Right cardiac atrium (tissue), 5 donors: ENCODE results near the gene CDH22. TPM values are rescaled to one million over a fixed set of nuclear protein-coding genes. Genes with fewer than 3 reads are reported as not detected.
A peak's percentile ranks its signal among the peaks of the same experiment; 100 is the strongest.

Source experiments
- ATAC-seq, 2 donors: fragments of 200-7000 bp; cut with Tn5 transposase; one replicate each; pipeline versions ENCODE4 v1.8.0 to v1.9.1; 2020; ENCODE audit warnings: moderate library complexity in 2 of 2, mild to moderate bottlenecking in 1 of 2
- DNase-seq, 3 donors: peaks; one replicate each; pipeline ENCODE4 v3.0.0-alpha.2; 2020
- H3K27ac ChIP-seq: one replicate; pipeline ENCODE4 v1.5.1; 2013; ENCODE audit warnings: mild to moderate bottlenecking, low read length, control low read depth, moderate library complexity
- H3K27me3 ChIP-seq: one replicate; pipeline ENCODE4 v1.6.1; 2013; ENCODE audit not compliant: control insufficient read depth, insufficient read depth
- H3K4me1 ChIP-seq: one replicate; pipeline ENCODE4 v1.6.1; 2013; ENCODE audit warnings: low read length; ENCODE audit not compliant: control insufficient read depth, insufficient read depth
- H3K4me3 ChIP-seq: one replicate; pipeline ENCODE4 v1.5.1; 2013; ENCODE audit warnings: low read length, control low read depth
- H3K9me3 ChIP-seq: one replicate; pipeline ENCODE4 v1.6.1; 2013; ENCODE audit warnings: low read length; ENCODE audit not compliant: control insufficient read depth
- WGBS: extraction: QIAGEN DNeasy Blood & Tissue Kit; methylation state at CpG from one replicate; pipeline ENCODE4 v1.1.7; 2013; 5-methylcytosine and 5-hydroxymethylcytosine counted together
- intact Hi-C, 4 donors: fragments of 100-400 bp; cut with DNase I; formaldehyde crosslinking; loops; one replicate each; pipeline versions ENCODE4 v1.11.0 to v1.14.0; 2022 to 2023
- polyA plus RNA-seq: library from polyadenylated mRNA; stranded (reverse); fragments of 200-250 nt; gene quantifications from one replicate; pipeline ENCODE4 v1.2.3, GENCODE V29; 2013
- total RNA-seq, 4 donors: library from RNA; stranded (reverse); fragmentation: NEBNext Ultra II Directional; extraction: Animal tissue kit (Norgen Biotek cat#: 25700); gene quantifications; one replicate each; pipeline ENCODE4 v1.2.1, GENCODE V29; 2021
- donor health status: healthy with polysubstance abuse.
- donor health status: DM: no; HTN: yes; CAD: no.
- donor health status: DM: no; HTN: no; CAD: no.
- donor health status: DM: no; HTN: yes; CAD: no; lungs with severe emphysema.
- donor health status: DM: yes; HTN: yes; CAD: no.

Gene CDH22
- total and polyA plus RNA-seq, 5 donors: 1.6 to 7.0 (median 4.0) TPM

GRCh38 chr20:46135856-46136633 lies 172.3 kb downstream of the CDH22 start:
- WGBS: 42% methylated on average over 12 of the region's 12 CpGs
- Histone ChIP-seq H3K4me3 (no peak overlapping the region), H3K27me3 (no peaks in the 10 kb centered on the region), H3K4me1 (no peaks in the 10 kb centered on the region), H3K27ac (no peak overlapping the region), H3K9me3 (no peaks in the 10 kb centered on the region)
- no peak for DNase-seq
- ATAC-seq: no peak
- intact Hi-C loops: loop anchor here in 1 of 4 donors (5.0 kb wide), 1 partner anchor 171 kb away; the partner anchor contains the start of gene CDH22

GRCh38 chr20:46134716-46135115 lies 173.6 kb downstream of the CDH22 start:
- intact Hi-C loops: loop anchor here in 3 of 4 donors (5.0 kb wide), 3 partner anchors 173 to 213 kb away; partner anchors contain the start of gene CDH22 (in 2 of the 3)
- WGBS: 78% methylated on average over 7 of the region's 7 CpGs
- Histone ChIP-seq H3K27me3 (no peaks in the 10 kb centered on the region), H3K27ac (no peak overlapping the region), H3K4me3 (no peak overlapping the region), H3K4me1 (no peaks in the 10 kb centered on the region), H3K9me3 (no peaks in the 10 kb centered on the region)
- ATAC-seq (no peak), DNase-seq (no peak)

DNA sequence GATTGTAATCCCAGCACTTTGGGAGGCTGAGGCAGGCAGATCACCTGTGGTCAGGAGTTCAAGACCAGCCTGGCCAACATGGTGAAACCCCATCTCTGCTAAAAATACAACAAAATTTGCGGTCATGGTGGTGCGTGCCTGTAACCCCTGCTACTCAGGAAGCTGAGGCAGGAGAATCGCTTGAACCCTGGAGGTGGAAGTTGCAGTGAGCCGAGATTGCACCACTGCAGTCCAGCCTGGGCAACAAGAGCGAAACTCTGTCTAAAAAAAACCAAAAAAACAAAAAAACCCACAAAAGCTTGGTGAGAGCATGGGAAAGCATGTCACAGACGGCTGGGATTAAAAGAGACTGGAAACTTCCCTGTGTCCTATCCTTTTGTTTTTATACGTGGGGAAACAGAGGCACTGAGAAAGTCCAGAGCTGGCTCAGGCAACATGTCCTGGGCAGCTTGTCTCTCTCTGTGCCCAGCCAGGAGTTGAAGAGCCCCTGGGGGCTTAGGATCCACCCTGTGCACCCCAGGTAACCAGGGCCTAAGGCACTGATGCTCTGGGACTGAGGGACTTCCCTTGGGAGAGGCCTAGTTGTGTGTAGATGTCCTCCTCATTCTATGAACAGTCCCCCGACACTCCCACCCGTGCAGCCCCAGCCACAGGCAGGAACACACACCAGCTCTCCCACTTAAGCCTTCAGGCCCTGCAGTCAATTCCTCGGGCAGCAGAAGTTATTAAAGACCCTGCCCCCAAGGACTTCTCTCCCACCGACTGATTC lies 174.2 kb downstream of the CDH22 start:
- DNase-seq (no peak), ATAC-seq (no peak)
- Histone ChIP-seq H3K4me1 (no peaks in the 10 kb centered on the region), H3K9me3 (no peaks in the 10 kb centered on the region), H3K4me3 (no peak overlapping the region), H3K27ac (no peak overlapping the region), H3K27me3 (no peaks in the 10 kb centered on the region)
- 70% methylated on average over 11 of the region's 11 CpGs for WGBS
- intact Hi-C loops: loop anchor here (2.0 to 5.0 kb wide), 4 partner anchors 173 to 215 kb away; partner anchors contain the start of gene CDH22 (in 1 of the 4)

- intact Hi-C loops: loop anchor here (2.0 to 5.0 kb wide), 4 partner anchors 175 to 216 kb away; partner anchors contain the start of gene CDH22 (in 1 of the 4)
- H3K4me1 ChIP-seq: no peaks in the 10 kb centered on the region
- 13% methylated on average over 17 of the region's 17 CpGs for WGBS
- peak; percentile 84 to 87 for ATAC-seq
- no peak overlapping the region for H3K4me3 ChIP-seq
- H3K9me3 ChIP-seq: no peaks in the 10 kb centered on the region
- H3K27ac ChIP-seq: no peak overlapping the region
- DNase-seq: peak; percentile 76 to 90 (median 89)
- no peaks in the 10 kb centered on the region for H3K27me3 ChIP-seq
Measured at GRCh38 chr20:46132705-46133120, 175.6 kb downstream of the CDH22 start.

- DNase-seq: no peak
- Histone ChIP-seq H3K4me1 (no peaks in the 10 kb centered on the region), H3K27me3 (no peaks in the 10 kb centered on the region), H3K4me3 (no peak overlapping the region), H3K27ac (no peak overlapping the region), H3K9me3 (no peaks in the 10 kb centered on the region)
- intact Hi-C loops: loop anchor here in 2 of 4 donors (5.0 kb wide), 3 partner anchors 176 to 216 kb away; partner anchors contain the start of gene CDH22 (in 1 of the 2)
- WGBS: 28% methylated on average over 6 of the region's 6 CpGs
- ATAC-seq: peak in 1 of 2 donors; percentile 50
Measured at GRCh38 chr20:46131396-46131795, 176.9 kb downstream of the CDH22 start.

- Histone ChIP-seq H3K9me3 (no peaks in the 10 kb centered on the region), H3K4me3 (no peak overlapping the region), H3K27me3 (no peaks in the 10 kb centered on the region), H3K4me1 (no peaks in the 10 kb centered on the region), H3K27ac (no peak overlapping the region)
- intact Hi-C loops: loop anchor here in 2 of 4 donors (5.0 kb wide), 3 partner anchors 177 to 217 kb away; partner anchors contain the start of gene CDH22 (in 1 of the 2)
- no peak for ATAC-seq
- no peak for DNase-seq
- 51% methylated on average over 4 of the region's 4 CpGs for WGBS
Measured at GRCh38 chr20:46130534-46130933, 177.8 kb downstream of the CDH22 start.

GRCh38 chr20:46129955-46130481 lies 178.3 kb downstream of the CDH22 start:
- ATAC-seq: no peak
- H3K9me3 ChIP-seq: no peaks in the 10 kb centered on the region
- WGBS: 24% methylated on average over 5 of the region's 5 CpGs
- H3K4me3 ChIP-seq: no peak overlapping the region
- H3K27me3 ChIP-seq: no peaks in the 10 kb centered on the region
- intact Hi-C loops: loop anchor here in 2 of 4 donors (5.0 kb wide), 3 partner anchors 177 to 217 kb away; partner anchors contain the start of gene CDH22 (in 1 of the 2)
- no peak for DNase-seq
- H3K4me1 ChIP-seq: no peaks in the 10 kb centered on the region
- H3K27ac ChIP-seq: no peak overlapping the region

DNA sequence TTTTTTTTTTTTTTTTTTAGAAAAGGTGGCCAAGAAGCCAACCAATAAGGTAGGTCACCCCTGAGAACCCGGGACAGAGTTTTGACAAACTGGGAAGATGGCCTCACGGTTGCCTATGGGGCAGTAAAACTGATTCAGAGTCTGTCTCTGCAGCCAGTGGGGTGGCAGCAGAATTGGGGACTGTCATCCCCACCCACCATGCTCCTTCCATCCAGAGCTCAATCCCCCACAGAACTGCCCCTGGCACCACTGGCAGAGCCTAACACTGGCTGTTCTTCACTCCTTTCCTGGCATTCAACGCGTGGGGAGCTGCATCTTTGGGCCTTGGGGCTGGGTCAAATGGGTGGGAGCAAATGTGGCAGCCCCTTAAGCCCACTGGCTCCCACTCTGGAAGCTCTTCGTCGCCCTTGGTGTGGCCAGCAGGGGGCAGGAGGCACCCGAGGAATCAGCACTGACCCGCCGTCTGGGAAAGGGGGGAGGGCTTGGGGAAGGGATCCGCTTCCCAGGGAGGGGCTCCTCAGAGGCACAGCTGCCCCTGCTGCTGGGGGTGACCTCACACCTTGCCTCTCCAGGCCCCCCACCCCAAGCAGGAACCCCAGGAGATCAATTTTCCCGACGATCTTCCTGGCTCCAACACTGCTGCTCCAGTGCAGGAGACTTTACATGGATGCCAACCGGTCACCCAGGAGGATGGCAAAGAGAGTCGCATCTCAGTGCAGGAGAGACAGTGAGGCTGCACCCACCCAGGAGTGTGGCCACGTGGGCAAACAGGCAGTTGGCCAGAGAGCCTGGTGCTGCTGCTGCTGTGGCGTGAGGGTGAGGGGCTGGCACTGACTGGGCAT lies 179.8 kb downstream of the CDH22 start:
- 34% methylated on average over 16 of the region's 16 CpGs for WGBS
- Histone ChIP-seq H3K27ac (no peak overlapping the region), H3K27me3 (no peaks in the 10 kb centered on the region), H3K4me1 (no peaks in the 10 kb centered on the region), H3K9me3 (no peaks in the 10 kb centered on the region), H3K4me3 (no peak overlapping the region)
- ATAC-seq (peak; percentile 34 to 43), DNase-seq (peak; percentile 38 to 74 (median 71))
- intact Hi-C loops: no loop called here

- intact Hi-C loops: no loop called here
- 77% methylated on average over 11 of the region's 11 CpGs for WGBS
Measured at GRCh38 chr20:46127396-46128010, 180.8 kb downstream of the CDH22 start.

More at GRCh38 chr20:46127396-46128010, 180.8 kb downstream of the CDH22 start:
- ATAC-seq (no peak), DNase-seq (no peak)
- no peak overlapping the region for H3K27ac ChIP-seq
- H3K4me1 ChIP-seq: no peaks in the 10 kb centered on the region
- H3K27me3 ChIP-seq: no peaks in the 10 kb centered on the region
- no peak overlapping the region for H3K4me3 ChIP-seq
- H3K9me3 ChIP-seq: no peaks in the 10 kb centered on the region
